GM04504 (cell line): Measurements from ENCODE around the gene SMPD4.
"Not testable (repeated sequence)": the region's sequence is repeated elsewhere in the genome, so short reads cannot be mapped to it uniquely, and the experiment has no call there.

Experiments
- DNase-seq: peaks from one replicate; pipeline ENCODE4 v3.0.0-alpha.2; 2012; ENCODE audit warnings: low read depth

The SMPD4 gene

DNA sequence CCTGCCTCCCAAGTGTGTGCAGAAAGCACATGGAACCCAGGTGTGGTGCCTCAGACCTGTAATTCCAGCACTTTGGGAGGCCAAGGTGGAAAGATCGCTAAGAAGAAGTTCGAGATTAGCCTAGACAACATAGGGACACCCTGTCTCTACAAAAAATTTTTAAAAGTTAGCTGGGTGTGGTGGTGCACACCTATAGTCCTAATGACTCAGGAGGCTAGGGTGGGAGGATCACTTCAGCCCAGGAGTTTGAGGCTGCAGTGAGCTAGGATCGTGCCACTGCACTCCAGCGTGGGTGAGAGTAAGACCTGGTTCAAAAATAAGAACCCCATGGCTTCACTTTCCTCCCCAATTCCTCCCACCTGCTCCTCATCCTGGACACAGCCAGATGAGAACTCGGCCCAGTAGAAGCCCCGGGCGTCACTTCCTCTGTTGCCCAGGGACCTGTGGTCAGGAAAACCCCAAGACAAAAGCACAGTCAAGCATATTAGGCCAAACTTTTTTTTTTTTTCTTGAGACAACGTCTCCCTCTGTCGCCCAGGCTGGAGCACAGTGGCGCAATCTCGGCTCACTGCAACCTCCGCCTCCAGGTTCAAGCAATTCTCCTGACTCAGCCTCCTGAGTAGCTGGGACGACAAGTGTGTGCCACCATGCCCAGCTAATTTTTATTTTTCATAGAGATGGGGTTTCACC lies 23.4 kb downstream of the SMPD4 start:
- not testable (repeated sequence) for DNase-seq

DNA sequence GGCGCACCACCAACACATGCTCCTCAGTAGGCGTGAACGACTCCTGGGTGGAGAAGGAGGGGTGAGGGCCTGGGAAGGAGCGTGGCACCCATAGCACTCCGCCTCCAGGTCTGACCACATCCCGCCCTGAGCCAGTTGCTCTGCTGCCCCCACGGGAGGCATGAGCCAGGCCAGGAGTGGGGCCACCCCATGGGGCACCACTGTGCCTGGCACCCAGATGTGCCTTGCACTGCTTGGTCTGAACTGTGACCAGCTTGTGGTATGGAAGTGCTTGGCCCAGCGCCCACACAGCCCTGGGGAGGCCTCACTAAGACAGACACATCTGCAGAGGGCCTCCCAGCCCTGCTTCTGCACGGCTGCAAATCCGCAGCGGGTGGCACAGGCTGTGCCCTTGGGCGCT lies 24.0 kb downstream of the SMPD4 start:
- DNase-seq: not testable (repeated sequence)

DNA sequence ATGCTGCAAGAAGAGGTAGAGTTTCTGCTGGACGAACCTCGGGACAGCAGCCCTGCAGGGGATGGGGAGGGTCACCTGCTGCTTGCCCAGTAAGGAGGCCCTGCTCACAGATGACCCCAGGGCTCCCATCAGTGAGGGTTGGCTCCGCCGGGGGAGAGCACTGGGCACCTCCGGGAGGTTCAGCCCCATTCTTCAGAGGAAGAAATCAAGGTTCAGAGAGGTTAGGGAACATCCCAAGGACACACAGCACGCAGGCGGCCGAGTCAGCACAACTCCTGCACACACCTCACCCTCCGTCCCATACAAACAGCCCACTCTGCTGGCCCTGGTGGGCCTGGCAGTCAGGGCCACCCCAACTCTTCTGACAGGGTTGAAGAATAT lies 24.8 kb downstream of the SMPD4 start:
- DNase-seq: no peak

DNA sequence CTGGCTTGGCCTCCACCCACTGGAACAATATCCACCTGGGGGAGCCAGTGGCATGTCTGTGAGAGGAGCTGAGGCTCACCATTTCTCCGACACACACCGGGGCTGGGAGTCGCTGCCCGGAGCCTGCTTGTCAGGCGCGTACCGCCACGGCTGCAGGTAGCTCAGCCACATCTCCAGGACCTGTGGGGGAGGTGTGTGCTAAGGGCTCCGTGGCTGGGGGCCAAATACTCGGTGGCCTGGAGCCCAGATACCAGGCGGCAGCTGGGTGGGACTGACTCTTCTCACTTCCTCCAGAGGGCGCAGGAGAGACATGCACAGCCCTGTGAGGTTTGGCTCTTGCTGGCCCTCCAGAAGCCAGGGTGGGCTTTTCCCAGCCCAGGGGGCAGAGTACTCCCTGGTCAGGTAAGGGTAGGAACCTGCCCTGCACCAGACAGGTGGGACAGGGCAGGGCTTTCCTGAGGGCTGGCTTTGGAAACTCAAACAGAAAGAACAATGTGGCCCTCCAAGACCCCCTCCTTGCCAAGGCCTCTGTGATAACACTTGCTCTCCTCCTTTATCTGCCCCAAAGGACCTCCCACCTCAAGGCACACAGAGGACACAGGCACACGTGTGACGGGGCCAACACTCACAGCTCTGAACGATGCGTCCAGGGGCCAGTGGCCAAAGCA lies 25.3 kb downstream of the SMPD4 start:
- DNase-seq: not testable (repeated sequence)

DNA sequence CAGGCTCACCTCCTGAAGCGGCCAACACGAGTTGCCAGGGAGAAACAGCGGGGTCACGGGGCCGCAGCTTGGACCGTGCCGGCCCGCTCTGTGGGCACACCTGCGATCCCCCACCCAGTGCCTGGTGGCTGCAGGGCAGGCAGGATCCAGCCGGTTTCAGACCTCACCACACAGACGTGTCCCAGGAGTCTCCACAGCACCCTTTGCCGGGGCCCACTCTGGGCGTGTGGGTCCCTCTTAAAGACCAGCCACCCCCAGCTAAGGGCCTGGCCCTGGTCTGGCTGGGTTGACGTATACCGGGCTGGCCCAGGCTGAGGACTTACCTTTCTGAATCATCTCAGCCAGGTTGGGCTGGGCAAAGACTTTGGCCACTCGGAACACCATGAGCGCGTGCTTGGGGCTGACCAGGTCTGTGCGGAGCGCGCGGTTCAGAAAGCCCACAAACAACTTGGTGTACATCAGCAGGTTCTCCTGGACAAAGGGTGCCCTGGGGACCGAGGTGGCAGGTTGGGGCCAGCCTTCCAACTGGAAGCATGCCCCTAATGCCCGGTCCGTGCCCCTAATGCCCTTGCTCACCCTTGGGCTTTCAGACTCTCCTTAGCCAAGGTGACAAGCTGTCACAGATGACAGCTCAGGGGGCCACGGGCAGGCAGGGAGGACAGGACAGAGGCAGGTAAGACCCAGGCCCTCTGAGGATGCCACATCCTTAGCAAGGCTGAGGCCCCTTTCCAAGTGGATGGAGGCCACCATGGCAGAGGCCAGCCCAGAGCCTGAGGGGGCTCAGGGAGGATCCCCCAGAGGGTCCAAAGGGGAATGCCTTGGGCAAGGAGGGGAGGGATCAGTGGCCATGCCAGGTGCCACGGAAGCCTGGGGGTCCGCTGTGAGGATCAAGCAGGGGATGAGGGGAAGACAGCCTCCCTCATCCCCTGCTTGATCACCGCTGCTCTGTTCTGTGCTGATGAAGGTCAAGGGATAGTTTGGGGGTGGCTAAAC lies 26.3 kb downstream of the SMPD4 start:
- DNase-seq: no peak

DNA sequence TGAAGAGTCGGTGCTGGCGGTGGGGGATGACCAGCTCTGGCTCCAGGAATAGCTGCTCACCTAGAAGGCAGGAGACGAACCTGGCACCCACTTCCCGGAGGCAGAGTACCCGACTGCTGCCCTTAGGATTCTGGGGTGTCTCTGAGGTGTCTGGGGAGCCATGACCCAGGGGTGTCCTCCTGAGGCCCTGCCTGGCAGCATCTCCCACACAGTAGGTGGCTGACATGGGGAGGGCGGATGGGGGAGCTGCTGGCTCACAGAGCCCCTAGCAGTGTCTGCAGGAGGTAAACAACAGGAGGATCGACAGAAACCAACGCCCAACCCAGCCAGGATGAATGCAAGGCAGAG lies 27.0 kb downstream of the SMPD4 start:
- not testable (repeated sequence) for DNase-seq

DNA sequence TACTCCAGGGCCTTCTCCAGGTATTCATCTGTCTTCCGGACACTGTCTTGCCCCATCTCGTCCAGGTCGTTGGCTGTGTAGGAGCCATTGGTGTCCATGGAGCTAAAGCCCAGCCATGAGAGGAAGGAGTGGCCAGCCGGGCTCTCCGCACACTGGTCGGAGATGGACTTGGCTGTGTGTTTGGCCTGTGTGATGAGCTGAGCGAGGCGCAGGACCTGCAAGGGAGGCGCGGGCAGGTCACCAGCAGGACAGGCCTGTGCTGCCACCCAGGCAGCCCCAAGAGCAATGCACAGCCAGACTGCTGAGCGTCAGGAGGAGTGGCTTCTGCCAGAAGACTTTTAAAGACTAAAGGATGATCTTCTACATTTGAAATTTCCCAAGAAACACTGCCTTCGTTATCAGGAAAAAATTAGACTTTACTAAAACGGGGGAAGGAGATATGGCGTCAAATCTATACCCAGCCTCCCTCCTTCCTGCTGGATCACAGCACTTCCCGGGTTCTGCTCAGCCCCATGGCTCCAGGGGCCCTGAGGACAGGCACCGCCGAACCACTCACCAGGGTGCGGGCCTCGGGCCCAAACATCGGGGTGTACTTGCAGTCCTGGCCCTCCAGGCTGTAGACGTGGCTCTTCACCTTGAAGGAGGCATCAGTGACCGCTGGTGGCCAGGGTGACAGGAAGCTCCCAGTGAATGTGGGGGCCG lies 27.5 kb downstream of the SMPD4 start:
- DNase-seq: not testable (repeated sequence)

DNA sequence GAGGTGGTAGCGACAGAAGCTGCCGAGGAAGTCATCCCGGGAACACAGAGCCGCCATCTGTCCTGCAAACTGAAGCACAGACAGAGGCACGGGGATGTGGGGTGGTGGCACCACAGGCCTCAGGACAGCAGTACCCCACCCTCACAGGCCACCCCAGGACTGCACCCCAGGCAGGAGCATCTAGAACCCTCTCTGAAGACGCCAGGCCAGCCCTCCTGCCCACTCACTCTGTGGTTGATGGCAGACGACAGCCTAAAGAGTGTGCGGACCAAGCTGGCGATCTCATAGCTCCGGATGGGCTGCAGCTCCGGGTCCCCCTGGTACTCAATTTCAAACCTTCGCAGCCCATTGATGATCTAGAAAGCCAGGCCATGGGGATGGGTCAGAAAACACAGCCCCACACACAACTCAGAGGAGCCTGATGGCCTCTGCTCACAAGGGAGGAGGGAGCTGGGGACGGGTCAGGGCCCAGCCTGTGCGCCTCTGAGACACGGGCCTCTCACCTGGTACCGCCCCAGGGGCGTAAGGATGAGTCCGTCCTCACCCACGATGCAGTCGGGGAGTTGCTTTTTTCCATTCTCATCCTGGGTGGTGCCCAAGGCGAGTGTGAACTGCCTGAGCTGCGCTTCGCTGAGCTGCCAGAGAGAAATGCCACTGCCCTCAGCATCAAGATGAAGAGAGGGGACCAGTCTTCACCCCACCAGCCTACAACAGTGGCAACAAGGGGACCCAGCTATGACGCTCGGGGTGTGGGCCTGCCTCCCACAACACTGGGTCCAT lies 28.4 kb downstream of the SMPD4 start:
- no peak for DNase-seq

DNA sequence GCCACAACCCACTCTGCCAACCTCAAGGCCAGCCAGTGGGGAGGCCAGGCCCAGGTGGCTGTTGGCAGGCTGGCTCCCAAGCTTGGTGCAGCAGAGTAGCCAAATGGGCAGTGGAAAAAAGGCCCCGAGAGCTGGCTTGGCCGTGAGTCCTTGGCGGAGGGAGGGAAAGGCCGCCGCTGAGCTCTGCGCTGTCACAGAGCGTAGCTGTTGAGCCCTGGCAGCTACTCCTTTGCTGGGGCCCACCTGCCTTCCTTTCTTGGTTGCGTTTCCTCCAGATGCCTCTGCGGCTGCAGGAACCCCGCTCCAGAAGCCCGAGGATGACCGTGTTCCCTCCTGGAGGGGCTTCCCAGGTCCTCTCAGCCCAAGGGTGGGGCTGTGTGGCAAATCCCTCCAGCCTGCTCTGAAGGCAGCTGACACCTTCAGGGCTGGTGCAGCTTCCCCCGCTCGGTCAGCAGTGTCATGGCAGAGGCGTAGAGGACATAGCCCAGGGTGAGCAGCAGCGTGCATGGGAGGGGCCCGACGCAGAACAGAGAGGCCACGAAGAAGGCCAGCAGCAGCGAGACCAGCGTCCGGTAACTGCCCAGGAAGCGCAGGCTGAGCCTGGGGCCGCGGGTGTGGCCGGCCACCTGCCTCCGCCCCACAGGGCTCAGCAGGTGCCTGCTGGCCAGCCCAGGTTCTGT lies 29.1 kb downstream of the SMPD4 start:
- DNase-seq: not testable (repeated sequence)

DNA sequence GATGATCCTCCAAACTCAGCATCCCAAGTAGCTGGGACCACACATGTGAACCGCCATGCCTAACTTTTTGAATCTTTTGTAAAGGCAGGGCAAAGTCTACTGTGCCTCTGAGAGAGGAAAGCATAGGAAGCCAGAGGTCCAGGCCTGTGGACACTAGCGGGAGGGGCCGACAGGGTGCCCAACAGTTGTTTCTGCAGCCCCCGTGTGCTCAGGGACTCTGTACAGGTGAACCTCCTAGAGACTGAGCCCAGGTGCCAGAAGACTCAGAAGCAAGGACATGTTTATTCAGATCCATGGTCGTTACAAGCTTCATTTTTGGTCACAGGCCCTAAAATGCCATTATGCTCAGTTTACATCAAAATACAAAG lies 30.3 kb downstream of the SMPD4 start:
- not testable (repeated sequence) for DNase-seq

DNA sequence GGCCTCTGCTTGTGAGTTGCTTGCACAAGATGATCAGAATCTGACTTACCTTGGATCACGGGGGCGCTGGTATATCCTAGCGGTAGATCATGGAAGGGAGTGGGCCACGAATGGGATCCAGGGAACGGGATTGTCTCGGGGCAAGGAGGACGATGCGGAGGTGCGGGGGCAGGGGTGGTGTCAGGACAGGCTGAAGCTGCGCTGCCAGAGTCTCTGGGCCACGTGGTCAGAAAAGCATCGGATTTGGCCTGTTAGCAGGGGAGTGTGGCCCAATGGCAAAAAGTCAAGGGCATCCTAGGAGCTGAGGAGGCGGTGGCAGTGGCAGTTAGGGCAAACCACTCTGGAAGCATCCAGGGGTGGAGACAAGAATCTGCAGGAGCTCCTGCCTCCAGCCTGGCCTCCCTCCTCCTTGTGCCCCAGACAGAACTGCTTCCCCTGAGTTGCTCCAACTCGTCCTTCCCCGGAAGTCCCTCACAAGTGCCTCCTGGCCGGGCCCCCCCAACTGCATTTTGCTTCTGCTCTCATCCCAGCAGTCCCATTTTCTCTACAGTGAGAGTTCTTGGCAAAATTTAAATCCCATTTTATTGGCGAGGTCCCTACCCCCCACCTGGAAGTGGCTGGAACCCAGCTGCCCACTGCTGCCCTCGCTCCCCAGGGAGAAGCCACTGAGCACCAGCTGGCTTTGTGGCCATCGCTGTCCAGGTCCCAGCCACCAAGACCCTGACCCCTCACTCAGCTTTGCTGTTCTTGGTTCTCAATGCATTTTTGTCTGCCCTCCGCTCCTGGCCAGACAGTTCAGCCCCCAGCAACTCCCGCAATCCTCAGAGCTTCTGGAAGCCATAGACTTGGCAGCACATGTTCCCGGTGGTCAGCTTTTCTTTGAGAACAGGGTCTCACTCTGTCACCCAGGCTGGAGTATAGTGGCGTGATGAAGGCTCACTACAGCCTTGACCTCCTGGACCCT lies 30.9 kb downstream of the SMPD4 start:
- no peak for DNase-seq

DNA sequence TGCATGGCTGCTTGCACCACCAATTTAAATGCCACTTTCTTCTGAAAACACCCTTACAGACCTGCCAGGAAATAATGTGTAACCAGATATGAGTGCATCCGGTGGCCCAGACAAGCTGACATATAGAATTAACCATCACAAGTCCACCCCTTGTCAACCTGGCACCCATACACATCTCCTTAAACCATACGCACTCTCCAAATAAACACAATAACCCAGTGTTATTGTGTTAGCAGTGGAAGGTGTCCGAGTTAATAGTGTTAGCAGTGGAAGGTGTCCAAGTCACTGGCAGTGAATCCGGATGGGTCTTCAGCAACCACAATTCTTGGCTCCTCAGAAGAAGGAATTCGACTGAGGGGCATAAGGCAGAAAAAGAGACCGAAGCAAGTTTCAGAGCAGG lies 32.9 kb downstream of the SMPD4 start:
- DNase-seq: not testable (repeated sequence)

DNA sequence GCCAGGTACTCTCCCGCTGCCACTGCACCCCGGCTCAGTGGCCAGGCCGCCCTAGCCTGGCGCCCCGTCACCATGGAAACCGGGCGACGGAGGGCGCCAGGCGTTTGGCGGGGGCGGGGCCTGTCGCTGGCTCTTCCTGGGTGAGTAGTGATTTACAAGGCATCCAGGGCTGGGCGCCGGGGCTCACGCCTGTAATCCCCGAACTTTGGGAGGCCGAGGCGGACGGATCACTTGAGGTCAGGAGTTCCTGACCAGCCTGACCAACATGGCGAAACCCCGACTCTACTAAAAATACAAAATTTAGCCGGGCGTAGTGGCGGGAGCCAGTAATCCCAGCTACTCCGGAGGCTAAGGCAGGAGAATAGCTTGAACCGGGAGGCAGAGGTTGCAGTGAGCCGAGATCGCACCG lies 36.4 kb downstream of the SMPD4 start, which contains the start of gene CCDC74B:
CCDC74B (minus strand) TSS at position 107 of the 409 bp plus-strand sequence. CDS start 116 bp downstream, outside the sequence.
- peak; percentile 8 for DNase-seq

DNA sequence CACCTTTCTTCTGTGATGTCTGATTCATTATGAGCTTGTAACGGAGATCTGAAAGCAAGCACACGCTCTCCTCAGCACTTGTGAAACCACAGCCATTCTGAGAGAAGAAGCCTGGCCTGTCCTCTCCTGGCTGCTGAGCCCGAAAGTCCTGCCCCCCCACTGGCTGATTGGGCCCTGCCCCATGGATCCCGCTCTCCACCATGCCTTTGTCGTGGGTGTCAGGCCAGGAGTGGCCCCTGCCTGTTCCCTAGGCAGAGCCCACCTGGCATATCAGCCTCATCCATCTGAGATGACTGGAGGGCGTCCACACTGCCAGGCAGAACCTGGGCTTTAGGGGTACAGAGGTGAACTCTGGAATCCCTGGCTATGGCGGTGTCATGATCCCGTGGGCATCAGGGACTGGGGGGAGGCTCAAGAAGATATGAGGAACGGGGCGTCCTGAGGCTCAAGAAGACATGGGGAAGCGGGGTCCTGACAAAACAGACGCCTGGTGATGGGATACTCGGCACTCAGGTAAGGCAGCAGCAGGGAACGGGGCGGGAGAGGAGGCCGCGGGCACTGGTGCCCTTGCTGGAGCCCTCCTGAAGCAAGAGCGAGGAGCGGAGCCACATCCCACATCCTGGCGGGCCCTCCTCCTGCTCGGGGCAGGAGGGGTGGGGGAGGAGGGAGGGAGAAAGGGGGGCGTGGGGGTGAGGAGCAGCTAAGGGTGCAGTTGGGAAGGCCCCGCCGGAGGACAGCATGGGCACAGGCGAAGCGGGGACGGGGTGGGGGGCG lies 37.9 kb downstream of the SMPD4 start:
- not testable (repeated sequence) for DNase-seq

DNA sequence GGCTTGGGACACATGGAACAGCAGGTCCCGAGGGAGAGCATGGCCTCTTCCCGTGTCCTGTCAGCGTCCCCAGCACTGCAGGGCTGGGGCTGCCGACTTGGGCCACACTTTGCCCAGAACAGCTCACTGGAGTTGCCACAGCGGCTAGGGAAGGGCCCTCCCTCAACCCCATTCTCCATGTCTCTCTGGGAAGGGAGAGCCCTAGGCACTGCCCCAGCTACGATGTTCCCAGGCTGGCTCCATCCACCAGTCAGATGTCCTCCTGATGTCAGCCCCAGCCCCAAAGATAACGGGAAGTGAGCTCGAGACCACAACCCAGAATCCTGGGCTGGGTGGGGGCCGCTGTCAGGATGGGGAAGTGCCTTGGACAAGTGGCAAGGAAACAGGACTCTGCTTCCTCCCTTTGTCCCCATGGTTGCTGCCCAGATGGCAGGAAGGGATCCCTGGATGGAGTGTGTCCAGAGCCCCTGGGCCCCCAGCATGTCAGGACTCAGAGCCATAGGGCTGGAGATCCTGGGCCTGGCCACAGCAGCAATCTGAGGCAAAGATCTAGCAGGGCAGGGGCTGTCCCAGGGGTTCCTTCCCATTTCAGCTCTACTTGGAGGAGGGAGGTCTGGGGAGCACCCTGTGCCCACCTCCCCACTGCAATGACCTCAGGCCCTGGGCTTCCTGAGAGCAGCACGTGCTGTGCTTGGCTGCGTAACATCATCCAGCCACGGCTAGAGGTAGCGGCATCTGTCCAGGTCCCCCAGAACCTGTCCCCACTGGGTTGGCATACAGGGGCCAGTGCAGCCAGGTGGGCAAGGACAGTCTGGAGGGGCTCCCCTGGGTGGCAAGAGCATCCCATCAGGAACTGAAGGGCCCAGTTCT lies 38.8 kb downstream of the SMPD4 start:
- DNase-seq: not testable (repeated sequence)

DNA sequence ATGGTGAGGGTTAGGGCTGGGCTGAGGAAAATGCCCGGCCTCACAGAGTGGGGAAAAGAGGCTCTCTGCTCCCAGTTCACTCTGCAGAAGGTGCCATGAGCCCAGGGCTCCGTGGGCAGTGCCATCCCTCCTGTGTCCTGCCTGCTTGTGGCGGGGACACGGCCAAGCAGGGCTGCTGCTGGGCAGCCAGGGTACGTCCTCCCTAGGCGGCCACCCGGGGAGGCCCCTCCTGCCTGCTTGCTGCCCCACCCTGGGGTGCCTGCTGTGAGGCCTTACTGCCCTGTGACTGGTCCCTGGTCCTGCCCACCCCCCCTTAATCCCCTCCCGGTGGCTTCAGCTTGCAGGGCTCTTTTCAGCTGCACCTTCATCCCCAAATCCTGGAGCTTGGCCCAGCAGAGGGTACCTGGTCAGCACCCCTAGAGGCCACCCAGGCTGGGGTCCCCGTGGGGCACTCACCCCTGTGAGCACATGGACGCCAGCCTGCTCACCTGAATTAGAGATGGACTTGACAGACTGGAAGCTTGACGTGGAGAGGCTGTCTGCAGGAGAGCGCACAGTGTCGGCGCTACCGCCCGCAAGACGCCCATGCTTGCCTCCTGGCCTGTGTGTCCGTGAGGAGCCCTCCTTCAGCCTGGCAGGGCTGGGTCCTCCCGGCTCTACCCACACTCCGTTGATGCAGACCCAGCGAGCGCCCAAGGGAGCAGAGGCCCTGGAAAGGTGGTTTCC lies 39.6 kb downstream of the SMPD4 start:
- not testable (repeated sequence) for DNase-seq

DNA sequence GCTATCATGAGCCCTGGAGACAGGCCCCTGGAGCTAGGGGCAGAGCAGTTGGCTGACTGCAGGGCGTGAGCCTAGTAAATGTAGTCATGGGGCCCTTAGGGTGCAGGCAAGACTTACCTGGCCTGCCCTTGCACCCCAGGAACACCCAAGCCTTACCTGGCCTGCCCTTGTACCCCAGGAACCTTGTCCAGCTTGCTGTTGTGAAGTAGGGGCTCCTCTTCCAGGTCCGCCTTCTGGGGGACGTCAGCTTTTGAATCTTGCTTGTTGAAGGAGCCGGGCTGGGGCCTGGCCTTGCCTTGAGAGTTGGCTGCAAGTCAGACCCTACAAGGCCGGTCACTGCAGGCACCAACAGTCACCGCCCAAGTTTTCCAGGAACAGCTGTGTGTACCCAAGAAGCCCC lies 40.4 kb downstream of the SMPD4 start:
- not testable (repeated sequence) for DNase-seq
